ENCODE results near the gene HSPB6.
A peak's percentile ranks its signal among the peaks of the same experiment; 100 is the strongest.

Gene HSPB6

GRCh38 chr19:35743640-35744429 lies 13.0 kb downstream of the HSPB6 start:
- Histone ChIP-seq H3K27ac (replicated peaks) (no peak overlapping the region; the same call in 1 of the 2 replicates), H3K27me3 (ENCODE audit: insufficient read depth, poor library complexity, severe bottlenecking) (no peaks in the 10 kb centered on the region), H3K4me3 (replicated peaks; ENCODE audit: insufficient read depth, low read length) (no peak overlapping the region; the same call in 1 of the 2 replicates)
- no peak for DNase-seq (ENCODE audit: low read depth in 1 of 2, low spot score in 1 of 2)
- TF ChIP-seq SPI1 (IDR thresholded peaks at IDR 0.05; ENCODE audit: borderline replicate concordance, low read depth) = no peak
- no peak for TF ChIP-seq POLR2AphosphoS5 (IDR thresholded peaks at IDR 0.05; ENCODE audit: low read depth)
- TF ChIP-seq, protein P1, sequence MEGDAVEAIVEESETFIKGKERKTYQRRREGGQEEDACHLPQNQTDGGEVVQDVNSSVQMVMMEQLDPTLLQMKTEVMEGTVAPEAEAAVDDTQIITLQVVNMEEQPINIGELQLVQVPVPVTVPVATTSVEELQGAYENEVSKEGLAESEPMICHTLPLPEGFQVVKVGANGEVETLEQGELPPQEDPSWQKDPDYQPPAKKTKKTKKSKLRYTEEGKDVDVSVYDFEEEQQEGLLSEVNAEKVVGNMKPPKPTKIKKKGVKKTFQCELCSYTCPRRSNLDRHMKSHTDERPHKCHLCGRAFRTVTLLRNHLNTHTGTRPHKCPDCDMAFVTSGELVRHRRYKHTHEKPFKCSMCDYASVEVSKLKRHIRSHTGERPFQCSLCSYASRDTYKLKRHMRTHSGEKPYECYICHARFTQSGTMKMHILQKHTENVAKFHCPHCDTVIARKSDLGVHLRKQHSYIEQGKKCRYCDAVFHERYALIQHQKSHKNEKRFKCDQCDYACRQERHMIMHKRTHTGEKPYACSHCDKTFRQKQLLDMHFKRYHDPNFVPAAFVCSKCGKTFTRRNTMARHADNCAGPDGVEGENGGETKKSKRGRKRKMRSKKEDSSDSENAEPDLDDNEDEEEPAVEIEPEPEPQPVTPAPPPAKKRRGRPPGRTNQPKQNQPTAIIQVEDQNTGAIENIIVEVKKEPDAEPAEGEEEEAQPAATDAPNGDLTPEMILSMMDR (IDR thresholded peaks at IDR 0.05; ENCODE audit: insufficient read depth, low read length) = no peak
- TF ChIP-seq, protein P2, sequence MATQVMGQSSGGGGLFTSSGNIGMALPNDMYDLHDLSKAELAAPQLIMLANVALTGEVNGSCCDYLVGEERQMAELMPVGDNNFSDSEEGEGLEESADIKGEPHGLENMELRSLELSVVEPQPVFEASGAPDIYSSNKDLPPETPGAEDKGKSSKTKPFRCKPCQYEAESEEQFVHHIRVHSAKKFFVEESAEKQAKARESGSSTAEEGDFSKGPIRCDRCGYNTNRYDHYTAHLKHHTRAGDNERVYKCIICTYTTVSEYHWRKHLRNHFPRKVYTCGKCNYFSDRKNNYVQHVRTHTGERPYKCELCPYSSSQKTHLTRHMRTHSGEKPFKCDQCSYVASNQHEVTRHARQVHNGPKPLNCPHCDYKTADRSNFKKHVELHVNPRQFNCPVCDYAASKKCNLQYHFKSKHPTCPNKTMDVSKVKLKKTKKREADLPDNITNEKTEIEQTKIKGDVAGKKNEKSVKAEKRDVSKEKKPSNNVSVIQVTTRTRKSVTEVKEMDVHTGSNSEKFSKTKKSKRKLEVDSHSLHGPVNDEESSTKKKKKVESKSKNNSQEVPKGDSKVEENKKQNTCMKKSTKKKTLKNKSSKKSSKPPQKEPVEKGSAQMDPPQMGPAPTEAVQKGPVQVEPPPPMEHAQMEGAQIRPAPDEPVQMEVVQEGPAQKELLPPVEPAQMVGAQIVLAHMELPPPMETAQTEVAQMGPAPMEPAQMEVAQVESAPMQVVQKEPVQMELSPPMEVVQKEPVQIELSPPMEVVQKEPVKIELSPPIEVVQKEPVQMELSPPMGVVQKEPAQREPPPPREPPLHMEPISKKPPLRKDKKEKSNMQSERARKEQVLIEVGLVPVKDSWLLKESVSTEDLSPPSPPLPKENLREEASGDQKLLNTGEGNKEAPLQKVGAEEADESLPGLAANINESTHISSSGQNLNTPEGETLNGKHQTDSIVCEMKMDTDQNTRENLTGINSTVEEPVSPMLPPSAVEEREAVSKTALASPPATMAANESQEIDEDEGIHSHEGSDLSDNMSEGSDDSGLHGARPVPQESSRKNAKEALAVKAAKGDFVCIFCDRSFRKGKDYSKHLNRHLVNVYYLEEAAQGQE (IDR thresholded peaks at IDR 0.05; ENCODE audit: insufficient replicate concordance, low read depth) = no peak
- TF ChIP-seq GABPA (IDR thresholded peaks at IDR 0.05; ENCODE audit: low read depth) = no peak

DNA sequence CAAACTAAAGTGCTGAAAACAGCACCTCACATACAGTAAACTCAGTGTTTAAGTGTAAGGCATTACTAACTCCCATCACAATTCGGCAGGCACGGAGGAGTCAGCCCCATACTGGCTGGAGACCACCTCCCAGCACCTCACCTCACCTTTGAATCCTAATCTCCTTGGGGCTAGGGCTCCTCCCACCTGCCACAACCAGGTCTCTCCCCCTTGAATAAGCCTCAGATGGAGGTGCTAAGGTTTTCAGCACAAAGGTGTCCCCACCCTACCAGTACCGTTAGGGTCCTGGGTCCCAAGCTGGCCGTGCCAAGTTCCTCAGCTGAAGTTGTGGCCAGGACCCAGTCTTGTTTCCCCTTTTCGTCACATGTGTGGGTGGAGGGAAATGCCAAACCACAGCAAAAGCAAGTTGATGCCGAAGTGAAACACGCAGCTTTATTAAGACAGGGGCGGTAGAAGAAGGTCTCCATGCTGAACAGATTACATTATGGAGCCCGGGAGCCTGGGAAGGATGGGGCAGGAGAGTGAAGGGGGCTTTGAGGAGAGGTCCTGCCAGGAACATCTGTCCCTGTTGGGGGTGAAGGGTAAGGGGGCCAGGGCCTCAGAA lies 14.6 kb downstream of the HSPB6 start, which contains the start of gene IGFLR1:
Gene IGFLR1 (minus strand): TSS at position 332 of the 604 bp plus-strand sequence. CDS start 1,272 bp downstream, outside the sequence.
- peak within 1 kb of the TSS; percentile 18; the same call in 1 of the 2 replicates for H3K4me3 ChIP-seq (replicated peaks; ENCODE audit: insufficient read depth, low read length)

GRCh38 chr19:35741203-35741515 lies 15.7 kb downstream of the HSPB6 start:
- peak overlapping the region; percentile 71 for H3K27ac ChIP-seq (replicated peaks)
- peak overlapping the region; percentile 63 for H3K4me3 ChIP-seq (replicated peaks; ENCODE audit: insufficient read depth, low read length)
- DNase-seq (ENCODE audit: low read depth in 1 of 2, low spot score in 1 of 2) = no peak
- TF ChIP-seq GABPA (IDR thresholded peaks at IDR 0.05; ENCODE audit: low read depth) (0 out of 2 replicates have a peak, but pooled peaks have one; percentile 4), POLR2AphosphoS5 (IDR thresholded peaks at IDR 0.05; ENCODE audit: low read depth) (no peak)
- H3K27me3 ChIP-seq (ENCODE audit: insufficient read depth, poor library complexity, severe bottlenecking) = no peaks in the 10 kb centered on the region

More for the DNA sequence above, 14.6 kb downstream of the HSPB6 start, which contains the start of gene IGFLR1:
- TF ChIP-seq SPI1 (IDR thresholded peaks at IDR 0.05; ENCODE audit: borderline replicate concordance, low read depth) (peak; percentile 57; the same call in 1 of the 2 replicates), GABPA (IDR thresholded peaks at IDR 0.05; ENCODE audit: low read depth) (no peak), POLR2AphosphoS5 (IDR thresholded peaks at IDR 0.05; ENCODE audit: low read depth) (peak; percentile 43; the same call in 1 of the 2 replicates)
- TF ChIP-seq, protein P2 (IDR thresholded peaks at IDR 0.05; ENCODE audit: insufficient replicate concordance, low read depth) = no peak
- TF ChIP-seq, protein P1 (IDR thresholded peaks at IDR 0.05; ENCODE audit: insufficient read depth, low read length) = no peak
- DNase-seq (ENCODE audit: low read depth in 1 of 2, low spot score in 1 of 2) = peak in 1 of 2 experiments; percentile 88
- Histone ChIP-seq H3K27ac (replicated peaks) (peak within 1 kb of the TSS; percentile 67), H3K27me3 (ENCODE audit: insufficient read depth, poor library complexity, severe bottlenecking) (no peaks in the 10 kb centered on the region)

Data from HL-60 (cell line).